Measurements from ENCODE around the gene SLC7A10.

Gene SLC7A10

GRCh38 chr19:33254245-33254824 is 28.7 kb upstream of the SLC7A10 start:
- DNase-seq (ENCODE audit: low read depth, low spot score): no peak

GRCh38 chr19:33252971-33253370 is 27.3 kb upstream of the SLC7A10 start:
- no peak for DNase-seq (ENCODE audit: low read depth, low spot score)

- no peak for DNase-seq (ENCODE audit: low read depth, low spot score)
These were observed 26.8 kb upstream of the SLC7A10 start for GRCh38 chr19:33252418-33252962.

- DNase-seq (ENCODE audit: low read depth, low spot score): no peak
These were observed 26.0 kb upstream of the SLC7A10 start for GRCh38 chr19:33251526-33252090.

- DNase-seq (ENCODE audit: low read depth, low spot score): no peak
These were observed 25.4 kb upstream of the SLC7A10 start for GRCh38 chr19:33251076-33251475.

- no peak for DNase-seq (ENCODE audit: low read depth, low spot score)
These were observed 24.9 kb upstream of the SLC7A10 start for GRCh38 chr19:33250500-33250899.

GRCh38 chr19:33249740-33250366 is 24.2 kb upstream of the SLC7A10 start:
- DNase-seq (ENCODE audit: low read depth, low spot score): no peak

GRCh38 chr19:33248954-33249613 is 23.4 kb upstream of the SLC7A10 start:
- DNase-seq (ENCODE audit: low read depth, low spot score): no peak

- no peak for DNase-seq (ENCODE audit: low read depth, low spot score)
These were observed 22.9 kb upstream of the SLC7A10 start for GRCh38 chr19:33248553-33248953.

GRCh38 chr19:33248104-33248503 is 22.5 kb upstream of the SLC7A10 start:
- DNase-seq (ENCODE audit: low read depth, low spot score): no peak

GRCh38 chr19:33247441-33247819 is 21.8 kb upstream of the SLC7A10 start:
- no peak for DNase-seq (ENCODE audit: low read depth, low spot score)

- no peak for DNase-seq (ENCODE audit: low read depth, low spot score)
These were observed 21.2 kb upstream of the SLC7A10 start for GRCh38 chr19:33246709-33247440.

- no peak for DNase-seq (ENCODE audit: low read depth, low spot score)
These were observed 20.5 kb upstream of the SLC7A10 start for GRCh38 chr19:33245948-33246708.

GRCh38 chr19:33242911-33243310 is 17.3 kb upstream of the SLC7A10 start:
- no peak for DNase-seq (ENCODE audit: low read depth, low spot score)

GRCh38 chr19:33242131-33242530 is 16.5 kb upstream of the SLC7A10 start:
- no peak for DNase-seq (ENCODE audit: low read depth, low spot score)

GRCh38 chr19:33241530-33242101 is 16.0 kb upstream of the SLC7A10 start:
- DNase-seq (ENCODE audit: low read depth, low spot score): peak; percentile 18

GRCh38 chr19:33241091-33241529 is 15.5 kb upstream of the SLC7A10 start:
- DNase-seq (ENCODE audit: low read depth, low spot score): no peak

GRCh38 chr19:33240181-33240771 is 14.6 kb upstream of the SLC7A10 start:
- DNase-seq (ENCODE audit: low read depth, low spot score): no peak

- no peak for DNase-seq (ENCODE audit: low read depth, low spot score)
These were observed 13.7 kb upstream of the SLC7A10 start for GRCh38 chr19:33239223-33239975.
